ENCODE measurements around the gene MRAS.

MRAS gene

GRCh38 chr3:138347960-138348753 lies at the start of gene MRAS:
Gene MRAS (plus strand): TSS chr3:138348579. CDS start chr3:138372884, 24,305 bp downstream.
- peak within 1 kb of the TSS; percentile 89 to 90 for H3K4me3 Mint-ChIP-seq
- peak; percentile 64 to 65 for ATAC-seq (replicated peaks)
- H3K27ac Mint-ChIP-seq, result peak within 1 kb of the TSS; percentile 90
- peaks cover 4% of the 10 kb centered on the region in 2 donors for H3K36me3 Mint-ChIP-seq
- peaks cover 2 to 3% of the 10 kb centered on the region in 2 donors for H3K9me3 Mint-ChIP-seq
- peak; percentile 12 for DNase-seq
- H3K27me3 Mint-ChIP-seq, result peaks cover 72 to 82% of the 10 kb centered on the region in 2 donors
- peaks cover 5 to 12% of the 10 kb centered on the region in 2 donors for H3K4me1 Mint-ChIP-seq

- no peaks in the 10 kb centered on the region for H3K27me3 Mint-ChIP-seq
- no peak for DNase-seq
- peaks cover 0 to 2% of the 10 kb centered on the region in 2 donors for H3K4me1 Mint-ChIP-seq
- peaks cover 0 to 2% of the 10 kb centered on the region in 2 donors for H3K9me3 Mint-ChIP-seq
- no peak overlapping the region for H3K4me3 Mint-ChIP-seq
- no peak overlapping the region for H3K27ac Mint-ChIP-seq
- no peak for ATAC-seq (replicated peaks)
- H3K36me3 Mint-ChIP-seq, result peaks cover 22 to 30% of the 10 kb centered on the region in 2 donors
These were observed 47.7 kb upstream of the MRAS start for GRCh38 chr3:138300647-138301046.

- Mint-ChIP-seq H3K27me3 (peaks cover 6 to 16% of the 10 kb centered on the region in 2 donors), H3K36me3 (peaks cover 26 to 30% of the 10 kb centered on the region in 2 donors), H3K9me3 (peaks cover 9 to 10% of the 10 kb centered on the region in 2 donors), H3K27ac (no peak overlapping the region), H3K4me3 (no peak overlapping the region), H3K4me1 (peaks cover 0 to 2% of the 10 kb centered on the region in 2 donors)
- ATAC-seq (replicated peaks) (no peak), DNase-seq (no peak)
These were observed 44.9 kb upstream of the MRAS start for GRCh38 chr3:138303474-138303873.

GRCh38 chr3:138307899-138308298 lies 40.5 kb upstream of the MRAS start:
- Mint-ChIP-seq H3K9me3 (peaks cover 20 to 26% of the 10 kb centered on the region in 2 donors), H3K4me1 (no peaks in the 10 kb centered on the region), H3K27me3 (peaks cover 17 to 41% of the 10 kb centered on the region in 2 donors), H3K4me3 (no peak overlapping the region), H3K36me3 (peaks cover 13 to 14% of the 10 kb centered on the region in 2 donors), H3K27ac (no peak overlapping the region)
- no peak for DNase-seq
- no peak for ATAC-seq (replicated peaks)

- DNase-seq (no peak), ATAC-seq (replicated peaks) (no peak)
- H3K27me3 Mint-ChIP-seq, result peaks cover 17 to 41% of the 10 kb centered on the region in 2 donors
- no peak overlapping the region for H3K4me3 Mint-ChIP-seq
- H3K36me3 Mint-ChIP-seq, result peaks cover 13 to 14% of the 10 kb centered on the region in 2 donors
- peaks cover 20 to 26% of the 10 kb centered on the region in 2 donors for H3K9me3 Mint-ChIP-seq
- H3K27ac Mint-ChIP-seq, result no peak overlapping the region
- no peaks in the 10 kb centered on the region for H3K4me1 Mint-ChIP-seq
These were observed 39.6 kb upstream of the MRAS start for GRCh38 chr3:138308783-138309182.

- no peak for ATAC-seq (replicated peaks)
- H3K9me3 Mint-ChIP-seq, result peaks cover 18 to 26% of the 10 kb centered on the region in 2 donors
These were observed 37.9 kb upstream of the MRAS start for GRCh38 chr3:138310494-138310893.

GRCh38 chr3:138314751-138315150 lies 33.6 kb upstream of the MRAS start:
- H3K4me3 Mint-ChIP-seq, result no peak overlapping the region
- H3K27me3 Mint-ChIP-seq, result peaks cover 18 to 30% of the 10 kb centered on the region in 2 donors
- no peak overlapping the region for H3K27ac Mint-ChIP-seq
- peaks cover 10 to 15% of the 10 kb centered on the region in 2 donors for H3K9me3 Mint-ChIP-seq
- H3K36me3 Mint-ChIP-seq, result peaks cover 0 to 3% of the 10 kb centered on the region in 2 donors
- H3K4me1 Mint-ChIP-seq, result no peaks in the 10 kb centered on the region
- DNase-seq (no peak), ATAC-seq (replicated peaks) (no peak)

More at GRCh38 chr3:138310494-138310893, 37.9 kb upstream of the MRAS start:
- H3K27me3 Mint-ChIP-seq, result peaks cover 25 to 41% of the 10 kb centered on the region in 2 donors
- no peak for DNase-seq
- peaks cover 9 to 10% of the 10 kb centered on the region in 2 donors for H3K36me3 Mint-ChIP-seq
- H3K27ac Mint-ChIP-seq, result no peak overlapping the region
- H3K4me1 Mint-ChIP-seq, result no peaks in the 10 kb centered on the region
- H3K4me3 Mint-ChIP-seq, result no peak overlapping the region

- Mint-ChIP-seq H3K4me1 (no peaks in the 10 kb centered on the region), H3K36me3 (no peaks in the 10 kb centered on the region), H3K27ac (no peak overlapping the region), H3K4me3 (no peak overlapping the region), H3K9me3 (no peaks in the 10 kb centered on the region), H3K27me3 (peaks cover 20 to 22% of the 10 kb centered on the region in 2 donors)
- ATAC-seq (replicated peaks), result no peak
- DNase-seq, result no peak
These were observed 30.7 kb upstream of the MRAS start for GRCh38 chr3:138317687-138318086.

- no peak overlapping the region for H3K4me3 Mint-ChIP-seq
- ATAC-seq (replicated peaks) (no peak), DNase-seq (no peak)
- H3K4me1 Mint-ChIP-seq, result peaks cover 2 to 3% of the 10 kb centered on the region in 2 donors
- no peaks in the 10 kb centered on the region for H3K9me3 Mint-ChIP-seq
- H3K27me3 Mint-ChIP-seq, result peaks cover 32 to 54% of the 10 kb centered on the region in 2 donors
- H3K27ac Mint-ChIP-seq, result no peak overlapping the region
- H3K36me3 Mint-ChIP-seq, result no peaks in the 10 kb centered on the region
These were observed 24.4 kb upstream of the MRAS start for GRCh38 chr3:138323971-138324370.

GRCh38 chr3:138325990-138326389 lies 22.4 kb upstream of the MRAS start:
- Mint-ChIP-seq H3K4me1 (peaks cover 9 to 15% of the 10 kb centered on the region in 2 donors), H3K9me3 (no peaks in the 10 kb centered on the region), H3K36me3 (no peaks in the 10 kb centered on the region), H3K27ac (no peak overlapping the region), H3K4me3 (no peak overlapping the region), H3K27me3 (peaks cover 30 to 46% of the 10 kb centered on the region in 2 donors)
- ATAC-seq (replicated peaks) (no peak), DNase-seq (no peak)

GRCh38 chr3:138326866-138327595 lies 21.3 kb upstream of the MRAS start:
- Mint-ChIP-seq H3K4me3 (no peak overlapping the region), H3K27ac (no peak overlapping the region), H3K4me1 (peaks cover 9 to 21% of the 10 kb centered on the region in 2 donors), H3K9me3 (no peaks in the 10 kb centered on the region), H3K27me3 (peaks cover 25 to 45% of the 10 kb centered on the region in 2 donors), H3K36me3 (no peaks in the 10 kb centered on the region)
- DNase-seq, result no peak
- ATAC-seq (replicated peaks), result no peak

GRCh38 chr3:138327831-138328230 lies 20.5 kb upstream of the MRAS start:
- no peak overlapping the region for H3K4me3 Mint-ChIP-seq
- no peak overlapping the region for H3K27ac Mint-ChIP-seq
- ATAC-seq (replicated peaks) (no peak), DNase-seq (no peak)
- H3K27me3 Mint-ChIP-seq, result peaks cover 32 to 53% of the 10 kb centered on the region in 2 donors
- H3K4me1 Mint-ChIP-seq, result peaks cover 11 to 27% of the 10 kb centered on the region in 2 donors
- no peaks in the 10 kb centered on the region for H3K9me3 Mint-ChIP-seq
- H3K36me3 Mint-ChIP-seq, result no peaks in the 10 kb centered on the region

- H3K27ac Mint-ChIP-seq, result no peak overlapping the region
- DNase-seq (no peak), ATAC-seq (replicated peaks) (no peak)
These were observed 20.0 kb upstream of the MRAS start for GRCh38 chr3:138328341-138328740.

GRCh38 chr3:138329127-138329983 lies 19.0 kb upstream of the MRAS start, which contains the start of gene NME9:
Gene NME9 (minus strand): TSS chr3:138329851. CDS start chr3:138329335, 516 bp downstream.
- no peak within 1 kb of the TSS for H3K27ac Mint-ChIP-seq
- peaks cover 25 to 43% of the 10 kb centered on the region in 2 donors for H3K27me3 Mint-ChIP-seq
- no peaks in the 10 kb centered on the region for H3K36me3 Mint-ChIP-seq
- ATAC-seq (replicated peaks) (peak; percentile 88 to 89), DNase-seq (peak; percentile 57)
- H3K9me3 Mint-ChIP-seq, result no peaks in the 10 kb centered on the region
- H3K4me1 Mint-ChIP-seq, result peaks cover 11 to 27% of the 10 kb centered on the region in 2 donors
- H3K4me3 Mint-ChIP-seq, result peak within 1 kb of the TSS; percentile 81 to 85

More at GRCh38 chr3:138328341-138328740, 20.0 kb upstream of the MRAS start:
- peaks cover 11 to 27% of the 10 kb centered on the region in 2 donors for H3K4me1 Mint-ChIP-seq
- H3K9me3 Mint-ChIP-seq, result no peaks in the 10 kb centered on the region
- H3K4me3 Mint-ChIP-seq, result no peak overlapping the region
- H3K27me3 Mint-ChIP-seq, result peaks cover 29 to 49% of the 10 kb centered on the region in 2 donors
- H3K36me3 Mint-ChIP-seq, result no peaks in the 10 kb centered on the region
